Panc1 (cell line): ENCODE measurements around the gene VCP. TPM values are rescaled to one million over a fixed set of nuclear protein-coding genes. Genes with fewer than 3 reads are reported as not detected.

Experiments used
- ATAC-seq: fragments of 200-7000 bp; cut with Tn5 transposase; 2 replicates; pipeline ENCODE4 v1.9.1; 2020; ENCODE audit warnings: mild to moderate bottlenecking, moderate library complexity
- BruUV-seq: library from RNA; stranded (reverse); fragments of 400-500 nt; replicated peaks from 2 replicates; lab custom pipeline; 2021; lab: Mats Ljungman, UMichigan
- CTCF ChIA-PET: fragments of 300-600 bp; sonication (Branson Sonifier 250); formaldehyde crosslinking; loops from one replicate; lab custom pipeline; 2022; ENCODE audit warnings: antibody characterized with exemption; lab: Charles Lee
- POLR2A ChIA-PET: fragments of 300-600 bp; sonication (Branson Sonifier 250); formaldehyde crosslinking; loops from one replicate; lab custom pipeline; 2022; ENCODE audit warnings: antibody characterized with exemption; lab: Charles Lee
- DNase-seq: peaks from one replicate; pipeline ENCODE4 v3.0.0-alpha.2; 2010; ENCODE audit warnings: low read depth, low spot score
- H3K27ac ChIP-seq: 2 replicates; pipeline ENCODE4 v1.5.1; 2011; ENCODE audit warnings: mild to moderate bottlenecking, low read length, inconsistent platforms
- H3K27me3 ChIP-seq: fragments of 200-500 bp; sonication (Bioruptor generic); 2 replicates; pipeline ENCODE4 v1.6.0; 2014; ENCODE audit warnings: low read length, inconsistent platforms; ENCODE audit not compliant: control insufficient read depth, insufficient read depth
- H3K36me3 ChIP-seq: fragments of 200-500 bp; sonication (Bioruptor generic); 2 replicates; pipeline ENCODE4 v1.5.1; 2014; ENCODE audit warnings: inconsistent platforms, mild to moderate bottlenecking, low read length, moderate library complexity; ENCODE audit not compliant: control insufficient read depth, insufficient read depth
- H3K4me1 ChIP-seq: 2 replicates; pipeline ENCODE4 v1.5.1; 2011; ENCODE audit warnings: inconsistent platforms, mild to moderate bottlenecking, low read length, moderate library complexity; ENCODE audit not compliant: control insufficient read depth, insufficient read depth
- H3K4me3 ChIP-seq, 2 experiments: 2 replicates each; pipeline ENCODE4 v1.5.1; 2011 to 2012; ENCODE audit warnings: low read depth in 2 of 2, low read length in 2 of 2, mild to moderate bottlenecking in 2 of 2, inconsistent platforms in 1 of 2, moderate library complexity in 1 of 2
- H3K9me3 ChIP-seq: fragments of 200-500 bp; sonication (Bioruptor generic); 2 replicates; pipeline ENCODE4 v1.5.1; 2014; ENCODE audit warnings: low read depth, mild to moderate bottlenecking, inconsistent platforms, low read length, moderate library complexity; ENCODE audit not compliant: control insufficient read depth, insufficient read depth
- CTCF ChIP-seq: fragments of 450-650 bp; IDR thresholded peaks from 2 replicates; pipeline ENCODE4 v1.5.1; 2017; ENCODE audit warnings: mild to moderate bottlenecking
- POLR2AphosphoS5 ChIP-seq: IDR thresholded peaks from 2 replicates; pipeline ENCODE4 v1.6.1; 2012; ENCODE audit warnings: mild to moderate bottlenecking, low read depth, low read length, moderate library complexity
- REST ChIP-seq, 2 experiments: IDR thresholded peaks; 2 replicates each; pipeline ENCODE4 v1.6.1; 2011 to 2012; ENCODE audit warnings: low read depth in 2 of 2, control low read depth in 1 of 2, low read length in 1 of 2, mild to moderate bottlenecking in 1 of 2, moderate library complexity in 1 of 2; ENCODE audit not compliant: insufficient read depth in 1 of 2
- SIN3A ChIP-seq: IDR thresholded peaks from 2 replicates; pipeline ENCODE4 v1.6.1; 2012; ENCODE audit warnings: low read depth, mild to moderate bottlenecking, low read length, moderate library complexity, borderline replicate concordance; ENCODE audit not compliant: insufficient read depth
- in situ Hi-C: cut with HindIII; loops from 2 replicates; pipeline ENCODE4 v1.10.0; 2016; ENCODE audit warnings: low sequenced_read_pairs, low pct_unique_long_range_greater_than_20kb
- intact Hi-C: fragments of 100-400 bp; cut with micrococcal nuclease; formaldehyde crosslinking; loops from one replicate; pipeline ENCODE4 v1.10.0; 2022; ENCODE audit not compliant: unreplicated experiment
- total RNA-seq: library from RNA; stranded (reverse); gene quantifications from one replicate; pipeline ENCODE4 v1.2.1, GENCODE V29; 2021; ENCODE audit not compliant: unreplicated experiment

Gene VCP
- total RNA-seq, 1 experiment from 2014 or later = 472 TPM

GRCh38 chr9:35114840-35115628, 42.6 kb upstream of the VCP start:
- CTCF ChIA-PET = interaction anchor here (0.7 to 1.4 kb wide), 3 partner anchors 12 to 144 kb away, joined by 4 to 5 read pairs (median 4); partner anchors contain the start of genes STOML2 and UNC13B
- DNase-seq = no peak

More at GRCh38 chr9:35114840-35115628, 42.6 kb upstream of the VCP start:
- TF ChIP-seq REST (IDR thresholded peaks at IDR 0.05; ENCODE audit: insufficient read depth in 1 of 2, low read depth in 2 of 2, low read length in 1 of 2) = no peak
- no peak for TF ChIP-seq CTCF
- TF ChIP-seq POLR2AphosphoS5 = no peak
- TF ChIP-seq SIN3A = 0 out of 2 replicates have a peak, but pooled peaks have one; percentile 23
- POLR2A ChIA-PET = interaction anchor here (0.5 to 3.0 kb wide), 7 partner anchors 12 to 486 kb away, joined by 3 to 12 read pairs (median 4); partner anchors contain the start of genes ARID3C, RUSC2, STOML2 and UNC13B
- no peak for ATAC-seq
- Histone ChIP-seq H3K4me1 (peaks cover 33% of the 10 kb centered on the region), H3K36me3 (no peaks in the 10 kb centered on the region), H3K27me3 (no peaks in the 10 kb centered on the region), H3K4me3 (peak overlapping the region; percentile 70 to 97), H3K9me3 (no peaks in the 10 kb centered on the region), H3K27ac (peak overlapping the region; percentile 75)
- in situ Hi-C loops (no loop called here), intact Hi-C loops (loop anchor here (5.0 kb wide), 1 partner anchor 437 kb away; no protein-coding TSS in a partner anchor)
- no TSS peak for BruUV-seq
